ENCODE measurements around the gene C1QTNF12.

DNA sequence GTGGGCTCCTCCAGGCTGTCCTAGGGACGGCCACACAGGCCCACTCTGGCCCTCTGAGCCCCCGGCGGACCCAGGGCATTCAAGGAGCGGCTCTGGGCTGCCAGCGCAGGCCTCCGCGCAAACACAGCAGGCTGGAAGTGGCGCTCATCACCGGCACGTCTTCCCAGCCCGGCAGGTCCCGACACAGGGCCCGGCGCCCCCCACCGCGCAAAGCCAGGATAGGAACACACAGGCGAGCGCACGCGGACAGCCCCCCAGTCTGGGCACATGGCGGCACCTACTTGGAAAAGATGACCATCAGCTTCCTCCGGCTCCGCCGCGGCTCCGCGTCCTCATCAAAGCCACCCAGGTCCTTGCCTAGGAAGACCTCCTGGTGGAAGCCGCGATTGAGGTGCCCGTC lies 18.3 kb downstream of the C1QTNF12 start:
- TF ChIP-seq CTCF (conservative IDR thresholded peaks at IDR 0.05; ENCODE audit: low read depth, low read length) (no peak), EZH2 (IDR thresholded peaks at IDR 0.05; ENCODE audit: borderline replicate concordance, low read depth, low read length, poor library complexity, severe bottlenecking) (no peak)

All from A673 (cell line).